PC-3 (cell line): ENCODE measurements around the gene PRPF6. TPM values are rescaled to one million over a fixed set of nuclear protein-coding genes. Genes with fewer than 3 reads are reported as not detected.
A peak's percentile ranks its signal among the peaks of the same experiment; 100 is the strongest.

Experiments used
- ATAC-seq: fragments of 200-7000 bp; cut with Tn5 transposase; 2 replicates; pipeline ENCODE4 v1.9.1; 2020; ENCODE audit warnings: mild to moderate bottlenecking, moderate library complexity
- BruUV-seq: library from RNA; stranded (reverse); fragments of 400-500 nt; replicated peaks from 2 replicates; lab custom pipeline; 2021; lab: Mats Ljungman, UMichigan
- CTCF ChIA-PET: fragments of 300-600 bp; sonication (Branson Sonifier 250); formaldehyde crosslinking; loops from one replicate; lab custom pipeline; 2022; ENCODE audit warnings: antibody characterized with exemption; lab: Charles Lee
- POLR2A ChIA-PET: fragments of 300-600 bp; sonication (Branson Sonifier 250); formaldehyde crosslinking; loops from one replicate; lab custom pipeline; 2022; ENCODE audit warnings: antibody characterized with exemption; ENCODE audit not compliant: unreplicated experiment; lab: Charles Lee
- DNase-seq: peaks from one replicate; pipeline ENCODE4 v3.0.0-alpha.2; 2015
- H2AFZ ChIP-seq: fragments of 300-600 bp; sonication (generic); 2 replicates; pipeline ENCODE4 v1.6.0; 2016; ENCODE audit warnings: antibody characterized with exemption, low read length
- H3F3A ChIP-seq: fragments of 300-600 bp; sonication (generic); one replicate; pipeline ENCODE4 v1.6.0; 2017; ENCODE audit warnings: antibody characterized with exemption, low read length, control low read depth, mild to moderate bottlenecking; ENCODE audit not compliant: unreplicated experiment
- H3K27ac ChIP-seq: fragments of 300-600 bp; sonication (generic); 2 replicates; pipeline ENCODE4 v1.5.1; 2016; ENCODE audit warnings: mild to moderate bottlenecking, low read length
- H3K27me3 ChIP-seq: fragments of 300-600 bp; sonication (generic); 2 replicates; pipeline ENCODE4 v1.6.1; 2016; ENCODE audit warnings: low read length, mixed read lengths
- H3K36me3 ChIP-seq: fragments of 300-600 bp; sonication (generic); 2 replicates; pipeline ENCODE4 v1.6.1; 2016; ENCODE audit warnings: low read depth, mixed run types, low read length, mixed read lengths
- H3K4me1 ChIP-seq: fragments of 300-600 bp; sonication (generic); 2 replicates; pipeline ENCODE4 v1.5.1; 2016; ENCODE audit warnings: low read length; ENCODE audit not compliant: insufficient read depth
- H3K4me2 ChIP-seq: fragments of 300-600 bp; sonication (generic); 2 replicates; pipeline ENCODE4 v1.6.0; 2016; ENCODE audit warnings: low read length
- H3K4me3 ChIP-seq: fragments of 300-600 bp; sonication (generic); 2 replicates; pipeline ENCODE4 v1.5.1; 2016; ENCODE audit warnings: mild to moderate bottlenecking, low read length, mixed read lengths
- H3K79me2 ChIP-seq: fragments of 300-600 bp; sonication (generic); 2 replicates; pipeline ENCODE4 v1.6.1; 2017; ENCODE audit warnings: low read length, mixed read lengths
- H3K9ac ChIP-seq: fragments of 300-600 bp; sonication (generic); 2 replicates; pipeline ENCODE4 v1.6.0; 2016; ENCODE audit warnings: mild to moderate bottlenecking, low read length
- H3K9me2 ChIP-seq: fragments of 300-600 bp; sonication (generic); replicated peaks from 2 replicates; pipeline ENCODE4 v1.6.1; 2016; ENCODE audit warnings: mixed run types, low read length, mixed read lengths
- H3K9me3 ChIP-seq: fragments of 300-600 bp; sonication (generic); 2 replicates; pipeline ENCODE4 v1.6.1; 2016; ENCODE audit warnings: low read length, mixed read lengths
- H4K20me1 ChIP-seq: fragments of 300-600 bp; sonication (generic); 2 replicates; pipeline ENCODE4 v1.6.1; 2016; ENCODE audit warnings: low read length, mixed read lengths
- CTCF ChIP-seq: fragments of 300-600 bp; sonication (generic); conservative IDR thresholded peaks from 2 replicates; pipeline ENCODE4 v1.5.1; 2017; ENCODE audit warnings: antibody characterized with exemption, low read depth, mild to moderate bottlenecking, low read length
- EZH2 ChIP-seq: fragments of 300-600 bp; sonication (generic); IDR thresholded peaks from one replicate; pipeline ENCODE4 v1.6.1; 2017; ENCODE audit warnings: antibody characterized with exemption, mild to moderate bottlenecking, low read length; ENCODE audit not compliant: unreplicated experiment
- EZH2phosphoT487 ChIP-seq: fragments of 300-600 bp; sonication (generic); IDR thresholded peaks from 2 replicates; pipeline ENCODE4 v1.6.1; 2018; ENCODE audit warnings: mild to moderate bottlenecking, antibody characterized with exemption, low read length, borderline replicate concordance
- intact Hi-C: fragments of 100-400 bp; cut with micrococcal nuclease; formaldehyde crosslinking; loops from 2 replicates; pipeline ENCODE4 v1.9.0; 2023
- total RNA-seq: library from RNA; depleted of rRNA; stranded (reverse); fragments of >200 nt; gene quantifications from 2 replicates; pipeline ENCODE4 v1.2.3, GENCODE V29; 2014

PRPF6 gene
- total RNA-seq, 1 experiment from 2014 or later: 67.1 TPM

GRCh38 chr20:64037498-64038213 is 56.7 kb downstream of the PRPF6 start:
- no peaks in the 10 kb centered on the region for H3K79me2 ChIP-seq
- H2AFZ ChIP-seq: no peak overlapping the region
- no peaks in the 10 kb centered on the region for H3K9me2 ChIP-seq
- H3K9ac ChIP-seq: no peak overlapping the region
- CTCF ChIA-PET: interaction anchor here (1.0 kb wide), 1 partner anchor 36 kb away, joined by 3 read pairs; no protein-coding TSS in a partner anchor
- intact Hi-C loops: loop anchor here (2.0 kb wide), 1 partner anchor 25 kb away; the partner anchor contains the start of gene TCEA2
- peak overlapping the region; percentile 71; the same call in 1 of the 2 replicates for H3K4me3 ChIP-seq
- H3K27ac ChIP-seq: no peak overlapping the region
- no peaks in the 10 kb centered on the region for H3K36me3 ChIP-seq
- peak overlapping the region; percentile 88 for H3K4me2 ChIP-seq
- ATAC-seq (peak; percentile 1; the same call in 1 of the 2 replicates), DNase-seq (peak; percentile 21)
- TF ChIP-seq CTCF (no peak), EZH2phosphoT487 (no peak), EZH2 (no peak)
- H3F3A ChIP-seq: no peaks in the 10 kb centered on the region
- H4K20me1 ChIP-seq: no peaks in the 10 kb centered on the region
- no peaks in the 10 kb centered on the region for H3K9me3 ChIP-seq
- no TSS peak for BruUV-seq
- no peaks in the 10 kb centered on the region for H3K27me3 ChIP-seq
- POLR2A ChIA-PET: no interaction called here
- peaks cover 8% of the 10 kb centered on the region for H3K4me1 ChIP-seq

- ATAC-seq (peak; percentile 21), DNase-seq (no peak)
- H3K27ac ChIP-seq: no peak overlapping the region
- peaks cover 8% of the 10 kb centered on the region for H3K4me1 ChIP-seq
- no peak overlapping the region for H3K9ac ChIP-seq
- ChIA-PET POLR2A (interaction anchor here (0.6 kb wide), 1 partner anchor 25 kb away, joined by 3 read pairs; the partner anchor contains the start of gene TCEA2), CTCF (interaction anchor here (0.6 to 2.1 kb wide), 4 partner anchors 25 to 58 kb away, joined by 3 to 8 read pairs (median 5); partner anchors contain the start of genes PRPF6 and TCEA2)
- H3K4me2 ChIP-seq: peak overlapping the region; percentile 88
- H3K9me3 ChIP-seq: no peaks in the 10 kb centered on the region
- H3K9me2 ChIP-seq: no peaks in the 10 kb centered on the region
- BruUV-seq: no TSS peak
- H3K79me2 ChIP-seq: no peaks in the 10 kb centered on the region
- H3K4me3 ChIP-seq: peak overlapping the region; percentile 71
- H4K20me1 ChIP-seq: no peaks in the 10 kb centered on the region
- H2AFZ ChIP-seq: peak overlapping the region; percentile 85
- intact Hi-C loops: loop anchor here (2.0 kb wide), 1 partner anchor 25 kb away; the partner anchor contains the start of gene TCEA2
- no peaks in the 10 kb centered on the region for H3F3A ChIP-seq
- TF ChIP-seq CTCF (no peak), EZH2 (no peak), EZH2phosphoT487 (no peak)
- no peaks in the 10 kb centered on the region for H3K36me3 ChIP-seq
- no peaks in the 10 kb centered on the region for H3K27me3 ChIP-seq
Measured at GRCh38 chr20:64038224-64038564, 57.3 kb downstream of the PRPF6 start.
